ENCODE measurements around the gene MED9.
A peak's percentile ranks its signal among the peaks of the same experiment; 100 is the strongest.

MED9 gene

DNA sequence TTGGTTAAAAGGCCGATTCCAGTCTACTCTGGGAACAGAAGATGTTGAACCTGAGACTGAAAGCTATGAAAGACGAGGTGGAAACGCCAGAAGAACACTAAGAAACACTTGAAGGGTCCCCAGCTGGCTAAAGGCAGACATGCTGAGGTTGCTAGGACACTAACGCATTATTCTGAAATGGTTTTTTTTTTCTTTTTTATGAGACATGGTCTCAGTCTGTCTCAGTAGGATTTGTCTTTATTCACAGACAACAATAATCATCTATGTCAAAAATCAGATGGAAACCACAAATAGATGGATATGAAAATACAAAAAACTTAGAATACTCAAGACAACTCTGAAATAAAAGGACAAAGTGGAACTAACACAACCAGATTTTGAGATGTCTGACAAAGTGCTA, 54.4 kb downstream of the MED9 start:
- TF ChIP-seq, protein P1, sequence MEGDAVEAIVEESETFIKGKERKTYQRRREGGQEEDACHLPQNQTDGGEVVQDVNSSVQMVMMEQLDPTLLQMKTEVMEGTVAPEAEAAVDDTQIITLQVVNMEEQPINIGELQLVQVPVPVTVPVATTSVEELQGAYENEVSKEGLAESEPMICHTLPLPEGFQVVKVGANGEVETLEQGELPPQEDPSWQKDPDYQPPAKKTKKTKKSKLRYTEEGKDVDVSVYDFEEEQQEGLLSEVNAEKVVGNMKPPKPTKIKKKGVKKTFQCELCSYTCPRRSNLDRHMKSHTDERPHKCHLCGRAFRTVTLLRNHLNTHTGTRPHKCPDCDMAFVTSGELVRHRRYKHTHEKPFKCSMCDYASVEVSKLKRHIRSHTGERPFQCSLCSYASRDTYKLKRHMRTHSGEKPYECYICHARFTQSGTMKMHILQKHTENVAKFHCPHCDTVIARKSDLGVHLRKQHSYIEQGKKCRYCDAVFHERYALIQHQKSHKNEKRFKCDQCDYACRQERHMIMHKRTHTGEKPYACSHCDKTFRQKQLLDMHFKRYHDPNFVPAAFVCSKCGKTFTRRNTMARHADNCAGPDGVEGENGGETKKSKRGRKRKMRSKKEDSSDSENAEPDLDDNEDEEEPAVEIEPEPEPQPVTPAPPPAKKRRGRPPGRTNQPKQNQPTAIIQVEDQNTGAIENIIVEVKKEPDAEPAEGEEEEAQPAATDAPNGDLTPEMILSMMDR (IDR thresholded peaks at IDR 0.05; ENCODE audit: low read length, missing control alignments): no peak

DNA sequence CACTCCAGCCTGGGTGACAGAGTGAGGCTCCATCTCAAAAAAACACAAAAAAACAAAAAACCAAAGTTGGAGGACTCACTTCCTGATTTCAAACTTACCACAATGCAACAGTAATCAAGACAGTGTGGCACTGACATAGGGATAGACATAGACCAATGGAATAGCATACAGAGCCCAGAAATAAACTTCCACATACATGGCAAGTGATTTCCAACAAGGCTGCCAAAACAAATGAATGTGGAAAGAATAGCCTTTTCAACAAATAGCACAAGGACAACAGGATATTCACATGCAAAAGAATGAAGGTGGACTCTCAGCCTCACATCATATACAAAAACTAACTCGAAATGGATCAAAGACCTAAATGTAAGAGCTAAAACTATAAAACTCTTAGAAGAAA, 56.2 kb downstream of the MED9 start:
- H3K4me3 ChIP-seq (replicated peaks; ENCODE audit: low read depth, low read length): no peak overlapping the region
- TF ChIP-seq, protein P1 (IDR thresholded peaks at IDR 0.05; ENCODE audit: low read length, missing control alignments): no peak
- no peak for DNase-seq (ENCODE audit: low read depth)

More for the DNA sequence above, 54.4 kb downstream of the MED9 start:
- H3K4me3 ChIP-seq (replicated peaks; ENCODE audit: low read depth, low read length): no peak overlapping the region
- DNase-seq (ENCODE audit: low read depth): no peak

DNA sequence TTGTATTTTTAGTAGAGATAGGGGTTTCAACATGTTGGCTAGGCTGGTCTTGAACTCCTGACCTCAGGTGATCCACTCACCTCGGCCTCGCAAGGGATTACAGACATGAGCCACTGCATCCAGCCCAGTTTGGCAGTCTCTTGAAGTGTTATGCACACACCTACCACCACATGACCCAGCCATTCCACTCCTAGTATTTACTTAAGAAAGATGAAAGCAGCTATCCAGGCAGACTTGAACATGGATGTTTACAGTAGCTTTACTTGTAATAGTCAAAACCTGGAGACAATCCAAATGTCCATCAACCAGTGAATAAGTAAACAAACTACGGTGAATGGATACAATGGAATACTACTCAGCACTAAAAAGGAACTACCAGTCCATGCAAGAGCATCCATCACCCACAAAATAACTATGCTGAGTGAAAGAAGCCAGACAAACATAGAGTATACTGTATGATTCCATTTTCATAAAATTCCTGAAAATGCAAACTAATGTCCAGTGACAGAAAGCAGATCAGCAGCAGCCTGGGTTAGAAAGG, 57.2 kb downstream of the MED9 start:
- TF ChIP-seq, protein P1 (IDR thresholded peaks at IDR 0.05; ENCODE audit: low read length, missing control alignments): no peak
- no peak overlapping the region for H3K4me3 ChIP-seq (replicated peaks; ENCODE audit: low read depth, low read length)
- no peak for DNase-seq (ENCODE audit: low read depth)

DNA sequence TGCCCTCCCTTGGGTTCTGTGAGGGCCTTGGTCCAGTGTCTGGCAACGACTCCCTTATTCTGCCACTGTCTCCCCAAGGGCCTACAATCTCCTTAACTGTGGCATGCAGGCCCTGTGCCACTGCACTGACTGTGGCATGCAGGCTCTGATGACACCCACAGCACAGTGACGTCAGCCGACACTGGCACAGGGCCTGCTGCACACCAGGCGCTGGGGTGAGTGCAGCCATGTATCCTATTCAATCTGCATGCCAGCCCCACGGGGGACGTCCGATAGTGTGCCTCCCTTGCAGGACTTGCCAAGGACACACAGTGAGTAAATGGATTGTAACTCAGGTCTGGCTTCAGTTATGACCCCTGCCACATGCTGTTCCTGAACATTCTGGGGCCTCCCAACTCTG, 59.2 kb downstream of the MED9 start:
- peak; percentile 21 for DNase-seq (ENCODE audit: low read depth)
- H3K4me3 ChIP-seq (replicated peaks; ENCODE audit: low read depth, low read length): no peak overlapping the region
- TF ChIP-seq, protein P1 (IDR thresholded peaks at IDR 0.05; ENCODE audit: low read length, missing control alignments): no peak

DNA sequence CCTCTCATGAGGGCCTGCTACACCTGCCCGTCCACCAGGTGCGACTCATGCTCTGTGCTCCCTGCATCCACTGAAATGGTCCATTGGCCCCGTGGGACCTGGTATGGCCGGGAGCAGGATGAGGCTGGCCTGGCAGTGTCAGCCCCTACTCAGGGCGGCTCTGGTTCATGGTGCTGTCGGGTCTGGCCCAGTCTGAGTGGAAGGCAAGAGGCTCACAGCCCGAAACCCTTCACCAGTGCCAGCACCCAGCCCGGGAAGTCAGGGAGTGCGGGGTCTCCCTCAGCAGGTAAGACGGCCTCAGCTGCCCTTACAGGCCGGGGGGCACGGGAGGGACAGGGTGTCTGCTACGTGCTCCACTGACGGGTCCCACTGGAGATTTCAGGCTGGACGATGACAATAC, 59.9 kb downstream of the MED9 start:
- DNase-seq (ENCODE audit: low read depth): no peak

DNA sequence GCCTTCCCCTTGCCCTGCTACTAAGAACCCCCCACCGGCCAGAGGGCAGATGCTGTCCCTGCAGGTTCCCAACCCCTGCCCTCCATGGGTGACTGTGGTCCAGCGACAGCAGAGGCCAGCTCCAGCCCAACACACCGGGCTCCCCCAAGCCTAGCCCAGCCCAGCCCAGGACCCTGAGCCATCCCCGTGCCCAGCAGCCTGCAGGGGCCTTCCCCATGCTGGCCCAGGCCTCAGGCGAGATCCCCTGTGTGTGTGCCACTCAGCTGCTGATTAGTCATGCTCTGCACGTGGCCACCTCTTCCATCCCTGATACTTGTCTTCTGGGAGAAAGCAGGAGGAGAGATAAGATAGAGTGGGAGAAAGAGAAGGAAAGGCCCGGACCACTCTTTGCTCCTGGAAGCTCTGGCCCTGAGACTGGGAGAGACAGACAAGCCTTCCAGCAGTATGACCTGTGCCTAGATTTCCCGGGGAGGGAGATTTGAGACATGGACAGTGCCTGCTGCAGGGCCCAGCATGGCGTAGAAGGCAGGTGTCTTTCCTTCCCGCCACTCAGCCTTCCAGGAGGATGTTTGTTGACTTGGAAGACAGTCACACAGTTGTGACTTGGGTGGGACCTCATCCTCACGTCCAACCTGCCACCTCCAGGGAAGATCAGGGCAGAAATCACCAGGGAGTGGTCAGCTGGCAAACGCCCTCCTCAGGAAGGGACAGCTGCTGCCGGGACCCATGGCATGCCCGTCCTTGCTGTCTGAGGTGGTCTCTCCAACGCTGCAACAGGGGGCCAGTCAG, 60.7 kb downstream of the MED9 start:
- TF ChIP-seq, protein P1 (IDR thresholded peaks at IDR 0.05; ENCODE audit: low read length, missing control alignments): no peak
- no peak overlapping the region for H3K4me3 ChIP-seq (replicated peaks; ENCODE audit: low read depth, low read length)
- no peak for DNase-seq (ENCODE audit: low read depth)

More for the DNA sequence above, 59.9 kb downstream of the MED9 start:
- no peak overlapping the region for H3K4me3 ChIP-seq (replicated peaks; ENCODE audit: low read depth, low read length)
- TF ChIP-seq, protein P1 (IDR thresholded peaks at IDR 0.05; ENCODE audit: low read length, missing control alignments): no peak

All from fibroblast of pulmonary artery (primary cell).